K562 (cell line): ENCODE data around the gene CFAP70. TPM values are rescaled to one million over a fixed set of nuclear protein-coding genes. Genes with fewer than 3 reads are reported as not detected.

Source experiments
- ATAC-seq: fragments of 200-7000 bp; cut with Tn5 transposase; 3 replicates; pipeline ENCODE4 v1.9.1; 2020; ENCODE audit warnings: moderate library complexity
- BruUV-seq: library from RNA; stranded (reverse); fragments of 400-500 nt; replicated peaks from 2 replicates; lab custom pipeline; 2021; lab: Mats Ljungman, UMichigan
- CTCF ChIA-PET: fragments of 300-600 bp; formaldehyde crosslinking; extraction: SDS; loops from one replicate; lab custom pipeline; 2021; ENCODE audit warnings: low intra/inter-chr PET ratio; lab: Yijun Ruan, JAX
- POLR2A ChIA-PET: fragments of 300-600, 350-650 bp; sonication (Branson Sonifier 250); formaldehyde crosslinking; extraction: SDS; loops from one replicate; lab custom pipeline; 2021; ENCODE audit warnings: antibody characterized with exemption, inconsistent platforms; lab: Yijun Ruan, JAX
- DNase-seq, 4 experiments: peaks; one replicate each; pipeline versions ENCODE4 v3.0.0 to v3.0.0-alpha.2; 2011 to 2018; ENCODE audit warnings: low spot score in 3 of 4, mixed read lengths in 3 of 4; ENCODE audit errors: extremely low read depth in 1 of 4
- FAIRE-seq: peaks from 2 replicates; lab custom pipeline; 2011; peaks lifted over from hg19 to GRCh38; lab: Jason Lieb, UNC
- H2AFZ ChIP-seq: 2 replicates; pipeline ENCODE4 v1.6.0; 2011; ENCODE audit warnings: low read depth, low read length, control low read depth, inconsistent platforms
- H3K27ac ChIP-seq: fragments of 200-600 bp; 3 replicates; pipeline ENCODE4 v1.8.0; 2011; ENCODE audit warnings: low read depth, mild to moderate bottlenecking, control low read depth, inconsistent platforms, low read length, moderate library complexity, mixed read lengths; ENCODE audit errors: extremely low read depth
- H3K27me3 ChIP-seq, 2 experiments: fragments of 300-600 bp in 1 of 2; 2 replicates in 1 of 2; 3 replicates in 1 of 2; pipeline versions ENCODE4 v1.6.0 to v1.8.0; 2011; ENCODE audit warnings: inconsistent platforms in 2 of 2, low read length in 2 of 2, mild to moderate bottlenecking in 1 of 2, mixed read lengths in 1 of 2, moderate library complexity in 1 of 2; ENCODE audit not compliant: control insufficient read depth in 2 of 2, insufficient read depth in 2 of 2
- H3K36me3 ChIP-seq: fragments of 300-600 bp; 3 replicates; pipeline ENCODE4 v1.8.0; 2011; ENCODE audit warnings: mild to moderate bottlenecking, low read length, inconsistent platforms; ENCODE audit not compliant: control insufficient read depth, insufficient read depth
- H3K4me1 ChIP-seq, 2 experiments: fragments of 200-600 bp in 1 of 2; replicated peaks in 1 of 2; 2 replicates in 1 of 2; 3 replicates in 1 of 2; pipeline versions ENCODE4 v1.5.1 to v1.8.0; 2011; ENCODE audit warnings: inconsistent platforms in 2 of 2, low read length in 2 of 2, mild to moderate bottlenecking in 1 of 2, mixed read lengths in 1 of 2, moderate library complexity in 1 of 2; ENCODE audit not compliant: control insufficient read depth in 2 of 2, insufficient read depth in 2 of 2
- H3K4me2 ChIP-seq: 2 replicates; pipeline ENCODE4 v1.6.1; 2011; ENCODE audit warnings: low read length, control low read depth, inconsistent platforms, mixed read lengths; ENCODE audit not compliant: insufficient read depth
- H3K4me3 ChIP-seq: fragments of 200-600 bp; sonication (generic), shearing (Covaris generic); 2 replicates; pipeline ENCODE4 v1.5.1; 2016; ENCODE audit warnings: control low read depth, inconsistent platforms
- H3K79me2 ChIP-seq: fragments of 200-600 bp; 3 replicates; pipeline ENCODE4 v1.8.0; 2011; ENCODE audit warnings: low read length, inconsistent platforms; ENCODE audit not compliant: control insufficient read depth, insufficient read depth
- H3K9ac ChIP-seq, 2 experiments: 2 replicates each; pipeline versions ENCODE4 v1.6.0 to v1.6.1; 2011; ENCODE audit warnings: low read depth in 2 of 2, low read length in 2 of 2, control low read depth in 1 of 2, inconsistent platforms in 1 of 2, mild to moderate bottlenecking in 1 of 2, mixed read lengths in 1 of 2; ENCODE audit not compliant: insufficient read depth in 1 of 2
- H3K9me1 ChIP-seq: one replicate; pipeline ENCODE4 v1.6.0; 2011; ENCODE audit warnings: inconsistent platforms, mild to moderate bottlenecking, low read length, moderate library complexity; ENCODE audit not compliant: control insufficient read depth, insufficient read depth
- H3K9me3 ChIP-seq: replicated peaks from 2 replicates; pipeline ENCODE4 v1.5.1; 2011; ENCODE audit warnings: low read depth, low read length, inconsistent platforms; ENCODE audit not compliant: control insufficient read depth, insufficient read depth
- H4K20me1 ChIP-seq: replicated peaks from 2 replicates; pipeline ENCODE4 v1.6.1; 2011; ENCODE audit warnings: low read length, inconsistent platforms, mixed read lengths; ENCODE audit not compliant: control insufficient read depth, insufficient read depth
- DMBX1 ChIP-seq: fragments of 250-450 bp; sonication (Bioruptor Pico); IDR thresholded peaks from 2 replicates; pipeline ENCODE4 v1.8.0; 2022; ENCODE audit warnings: inconsistent platforms, mild to moderate bottlenecking, moderate library complexity, borderline replicate concordance
- EHMT2 ChIP-seq: fragments of 450-650 bp; IDR thresholded peaks from 2 replicates; pipeline ENCODE4 v1.6.1; 2018; ENCODE audit warnings: antibody characterized with exemption
- HBP1 ChIP-seq: fragments of 450-650 bp; formaldehyde crosslinking; IDR thresholded peaks from 2 replicates; pipeline ENCODE4 v1.4.0; 2022; ENCODE audit warnings: missing genetic modification characterization
- MBD1 ChIP-seq: fragments of 250-450 bp; sonication (Bioruptor Pico); IDR thresholded peaks from 2 replicates; pipeline ENCODE4 v1.8.0; 2022; ENCODE audit warnings: inconsistent platforms
- NFIC ChIP-seq: fragments of 450-650 bp; IDR thresholded peaks from 2 replicates; pipeline ENCODE4 v1.6.1; 2017; ENCODE audit warnings: mild to moderate bottlenecking, inconsistent platforms
- SMARCB1 ChIP-seq: IDR thresholded peaks from 2 replicates; pipeline ENCODE4 v1.6.1; 2011; ENCODE audit warnings: improper control_type of control experiment, low read depth; ENCODE audit not compliant: insufficient read length
- STAG1 ChIP-seq: sonication (generic); formaldehyde crosslinking; IDR thresholded peaks from 2 replicates; pipeline ENCODE4 v1.5.0; 2020; ENCODE audit warnings: missing genetic modification reagents, borderline replicate concordance
- TCF7L2 ChIP-seq: fragments of 150-350 bp; IDR thresholded peaks from 2 replicates; pipeline ENCODE4 v1.6.1; 2016; ENCODE audit warnings: low read depth, mild to moderate bottlenecking, low read length, moderate library complexity
- ZBTB17 ChIP-seq: fragments of 450-650 bp; formaldehyde crosslinking; IDR thresholded peaks from 2 replicates; pipeline ENCODE4 v1.4.0; 2020; ENCODE audit warnings: mild to moderate bottlenecking
- ZNF140 ChIP-seq: fragments of 250-450 bp; sonication (Bioruptor Pico); IDR thresholded peaks from 2 replicates; pipeline ENCODE4 v1.8.0; 2021; ENCODE audit warnings: moderate library complexity, mild to moderate bottlenecking, inconsistent platforms
- ZNF354B ChIP-seq: fragments of 250-450 bp; sonication (Bioruptor Pico); IDR thresholded peaks from 2 replicates; pipeline ENCODE4 v1.4.0; 2020
- ZNF561 ChIP-seq: fragments of 450-650 bp; formaldehyde crosslinking; conservative IDR thresholded peaks from 2 replicates; pipeline ENCODE4 v1.4.0; 2020; ENCODE audit warnings: mild to moderate bottlenecking, moderate library complexity
- ZNF57 ChIP-seq: fragments of 450-650 bp; formaldehyde crosslinking; IDR thresholded peaks from 2 replicates; pipeline ENCODE4 v1.4.0; 2020; ENCODE audit warnings: mild to moderate bottlenecking, moderate library complexity
- ZNF785 ChIP-seq: fragments of 250-450 bp; sonication (Bioruptor Pico); IDR thresholded peaks from 2 replicates; pipeline ENCODE4 v1.4.0; 2020; ENCODE audit warnings: mild to moderate bottlenecking
- WGBS: fragments of 100-300 bp; shearing (Covaris generic); methylation state at CpG from one replicate; pipeline ENCODE4 v1.1.6; 2016; ENCODE audit warnings: low coverage, mixed read lengths; ENCODE audit not compliant: insufficient coverage; ENCODE audit errors: missing lambda C conversion rate; 5-methylcytosine and 5-hydroxymethylcytosine counted together
- in situ Hi-C: fragments of 300-500 bp; cut with MboI; formaldehyde crosslinking; loops from 4 replicates; pipeline ENCODE4 v1.15.0; 2018; ENCODE audit warnings: inconsistent platforms, mixed read lengths
- intact Hi-C: fragments of 100-400 bp; cut with micrococcal nuclease; formaldehyde crosslinking; loops from 2 replicates; pipeline ENCODE4 v1.14.2; 2022
- polyA plus RNA-seq, 8 experiments: library from polyadenylated mRNA; depleted of rRNA in 4 of 8; stranded (reverse) in 5 of 8; unstranded in 3 of 8; fragments of >200 nt; fragmentation: Nextera tagmentation in 2 of 8; fragmentation: Illumina TruSeq in 1 of 8; extraction: Ambion mirVana in 2 of 8; extraction: Trizol in 1 of 8; gene quantifications; 2 replicates each; pipeline versions ENCODE4 v1.2.1 to v1.2.3, GENCODE V29; 2011 to 2014; ENCODE audit warnings: inconsistent platforms in 1 of 8, missing spikeins in 1 of 8
- total RNA-seq, 7 experiments: library from RNA; depleted of rRNA in 6 of 7; stranded (reverse); fragments of >200 nt in 6 of 7; fragmentation: Illumina TruSeq in 2 of 7; extraction: Trizol in 2 of 7; gene quantifications; 2 replicates each; pipeline versions ENCODE4 v1.2.1 to v1.2.3, GENCODE V29; 2011 to 2021; ENCODE audit warnings: low replicate concordance in 1 of 7

The CFAP70 gene
- total and polyA plus RNA-seq, 9 of the 15 experiments (the other 6 are each of a cell fraction or from before 2014, with no cell fraction given) = 0.27 to 1.6 (median 0.86) TPM

GRCh38 chr10:73247509-73248258 is 111.0 kb downstream of the CFAP70 start (continued):
- TF ChIP-seq HBP1 (CRISPR knock-in tag) = no peak

GRCh38 chr10:73246646-73247508 is 111.8 kb downstream of the CFAP70 start, which contains the start of gene DNAJC9:
TSS of gene DNAJC9 (minus strand) at chr10:73247255. CDS start at chr10:73247189, 66 bp downstream.
- in situ Hi-C loops = no loop called here
- Histone ChIP-seq H3K4me3 (peak within 1 kb of the TSS; percentile 65), H3K9me1 (no peaks in the 10 kb centered on the region), H2AFZ (peak within 1 kb of the TSS; percentile 91), H3K79me2 (peaks cover 88% of the 10 kb centered on the region), H3K9ac (peak within 1 kb of the TSS; percentile 94 to 95), H3K27me3 (no peaks in the 10 kb centered on the region), H3K9me3 (no peaks in the 10 kb centered on the region), H3K27ac (peak within 1 kb of the TSS; percentile 95), H4K20me1 (0 out of 2 replicates have a peak, but pooled peaks cover 5% of the 10 kb centered on the region), H3K36me3 (peaks cover 71% of the 10 kb centered on the region), H3K4me1 (peaks cover 7 to 43% of the 10 kb centered on the region in 2 experiments), H3K4me2 (peak within 1 kb of the TSS; percentile 91)
- ChIA-PET CTCF (no interaction called here), POLR2A (interaction anchor here (0.6 to 5.4 kb wide), 37 partner anchors 9 to 973 kb away, joined by 3 to 66 read pairs (median 4); partner anchors contain the start of genes ANXA7, DDIT4, P4HA1 and PPP3CB)
- intact Hi-C loops = loop anchor here (5.0 kb wide), 6 partner anchors 120 to 395 kb away; partner anchors contain the start of genes ANXA7, MYOZ1, P4HA1 and PPP3CB
- FAIRE-seq (peak; percentile 89), DNase-seq (peak; percentile 93 to 99 (median 94)), ATAC-seq (peak; percentile 87)
- BruUV-seq = no TSS peak
- WGBS = under 1% methylated on average over 76 of the region's 78 CpGs
- peak; percentile 72 for TF ChIP-seq NFIC
- TF ChIP-seq ZBTB17 (CRISPR knock-in tag) = peak; percentile 91
- no peak for TF ChIP-seq TCF7L2
- no peak for TF ChIP-seq SMARCB1
- no peak for TF ChIP-seq MBD1 (CRISPR knock-in tag)
- TF ChIP-seq STAG1 (CRISPR knock-in tag) = no peak
- no peak for TF ChIP-seq ZNF354B
- TF ChIP-seq DMBX1 (CRISPR knock-in tag) = 0 out of 2 replicates have a peak, but pooled peaks have one; percentile 25
- no peak for TF ChIP-seq EHMT2
- TF ChIP-seq ZNF561 (CRISPR knock-in tag) = no peak; the same call in 1 of the 2 replicates
- no peak for TF ChIP-seq ZNF785 (CRISPR knock-in tag)
- TF ChIP-seq ZNF140 (CRISPR knock-in tag) = no peak
- no peak for TF ChIP-seq ZNF57 (CRISPR knock-in tag)
- TF ChIP-seq HBP1 (CRISPR knock-in tag) = peak; percentile 92
